ENCODE measurements around the gene TEX11.

TEX11 gene

DNA sequence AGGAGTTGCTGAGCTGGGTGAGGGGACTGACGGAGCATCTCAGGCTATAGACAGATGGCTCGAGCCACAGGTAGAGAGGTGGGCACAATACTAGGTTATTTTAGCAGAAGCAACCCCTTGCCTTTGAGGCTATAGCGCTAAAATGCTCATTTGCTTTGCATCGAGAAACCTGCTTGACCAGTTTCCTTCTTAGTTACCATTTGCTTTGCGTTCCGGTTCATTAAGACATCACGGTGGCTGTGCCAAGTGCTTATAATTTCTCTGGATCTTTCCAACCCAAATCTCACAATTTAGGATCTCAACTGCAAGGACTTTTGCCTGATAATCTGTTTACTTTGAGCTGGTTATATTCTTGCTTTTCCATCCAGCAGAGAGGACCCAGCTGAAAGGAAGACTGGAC lies 423.0 kb downstream of the TEX11 start:
- DNase-seq, result no peak

DNA sequence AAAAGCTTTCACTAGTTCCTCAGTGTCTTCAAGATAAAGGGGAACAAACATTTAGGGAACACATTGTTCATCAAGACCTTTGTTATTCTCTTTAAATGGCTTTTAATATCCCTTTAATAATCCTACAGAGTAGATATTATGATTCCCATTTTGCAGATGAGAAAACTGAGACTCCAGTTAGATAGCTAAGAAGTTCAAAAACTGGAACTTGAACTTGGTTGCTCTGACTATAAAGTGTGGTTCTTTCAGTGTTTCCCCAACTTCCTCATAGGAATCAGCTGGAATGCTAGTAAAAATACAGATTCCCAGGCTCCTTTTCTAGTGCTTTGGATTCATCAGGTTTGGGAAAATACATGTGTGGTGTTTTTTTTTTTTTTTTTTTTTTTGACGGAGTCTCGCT lies 426.2 kb downstream of the TEX11 start:
- DNase-seq, result no peak

DNA sequence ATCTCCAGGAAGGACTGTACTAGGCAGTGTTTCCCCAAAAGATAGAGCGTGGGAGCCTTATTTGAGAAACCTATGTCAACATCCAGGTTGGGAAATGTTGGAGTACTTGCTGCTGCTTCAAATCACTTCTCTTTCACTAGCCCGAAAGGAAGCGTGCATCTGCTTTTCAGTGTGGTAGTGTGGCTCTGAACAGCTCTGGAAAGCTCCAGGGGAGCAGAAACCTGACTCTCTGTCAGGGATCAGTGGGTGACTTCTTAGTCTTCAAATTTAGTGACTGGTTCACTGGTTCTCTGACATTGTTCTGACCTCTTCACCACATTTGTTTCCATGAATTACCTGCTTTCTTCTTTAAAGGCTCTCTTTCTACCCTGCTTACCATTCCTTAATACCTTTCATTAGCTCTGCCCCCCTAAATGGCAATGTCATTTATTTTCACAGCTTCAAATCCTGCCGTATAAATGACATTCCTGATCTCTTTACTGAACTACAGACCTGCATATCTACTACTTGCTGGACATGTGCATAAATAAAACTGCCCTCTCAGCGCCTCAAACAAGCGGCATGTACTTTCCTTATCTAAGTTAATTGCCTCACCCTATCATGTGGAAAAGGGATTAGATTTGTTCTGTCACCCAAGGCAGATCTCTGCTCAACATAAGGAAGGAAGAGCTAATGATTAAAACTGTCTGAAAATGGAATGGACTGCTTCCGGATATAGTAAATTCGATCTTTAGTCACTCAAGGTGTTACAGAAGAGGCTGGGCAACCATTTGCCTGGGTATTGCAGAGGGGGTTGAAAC lies 426.8 kb downstream of the TEX11 start:
- no peak for DNase-seq

DNA sequence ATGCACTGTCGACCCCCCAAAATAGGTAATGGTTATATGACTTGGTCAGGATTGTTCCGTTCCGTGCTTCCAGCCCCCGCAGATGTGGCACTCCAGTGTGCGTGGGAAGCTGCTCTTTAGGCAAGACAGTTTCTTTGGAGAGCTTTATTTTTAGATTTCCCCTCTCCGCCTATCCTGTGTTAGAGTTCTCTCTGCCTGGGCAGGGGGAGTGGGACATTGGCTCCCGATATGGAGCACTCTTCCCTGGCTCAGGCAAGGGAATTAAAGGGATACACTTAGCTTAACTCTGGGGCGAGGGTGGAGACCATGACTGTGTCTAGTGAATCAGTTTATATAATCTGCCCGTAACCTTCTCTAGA lies 427.9 kb downstream of the TEX11 start:
- DNase-seq, result no peak

DNA sequence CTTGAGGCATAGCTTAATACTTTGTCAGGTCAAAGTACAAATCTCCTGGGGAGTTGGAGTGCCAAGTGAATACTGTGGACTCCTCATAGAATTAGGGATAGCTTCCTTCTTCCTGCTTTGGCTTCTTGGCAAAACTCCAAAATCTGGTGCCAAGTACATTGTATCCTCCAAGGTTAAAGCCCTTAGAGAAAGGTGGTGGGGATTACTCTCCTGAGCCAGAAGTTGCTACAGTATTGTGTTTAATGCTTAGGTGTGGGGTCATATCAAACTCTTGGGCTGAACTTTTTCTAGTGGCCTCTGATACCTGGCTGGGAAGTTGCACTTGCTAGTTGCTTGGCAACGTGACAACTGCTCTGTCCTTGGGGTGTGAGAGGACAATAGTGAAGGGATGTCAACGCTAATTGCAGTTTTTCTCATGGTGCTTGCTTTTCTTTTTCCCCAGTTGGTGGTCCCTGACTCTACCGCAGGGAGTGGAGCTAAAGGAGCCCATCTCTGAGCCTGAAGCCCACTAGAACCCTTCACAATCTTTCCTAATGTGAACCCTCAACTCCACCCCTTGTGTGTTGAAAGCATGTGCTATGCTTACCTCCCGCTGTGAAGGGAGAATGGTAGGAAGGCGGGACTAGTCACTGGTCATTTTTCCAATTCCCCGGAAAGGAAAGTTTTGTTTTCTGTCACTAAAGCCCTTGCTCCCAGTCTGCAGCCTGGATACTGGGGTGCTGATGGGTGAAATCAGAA lies 428.4 kb downstream of the TEX11 start:
- DNase-seq, result no peak

DNA sequence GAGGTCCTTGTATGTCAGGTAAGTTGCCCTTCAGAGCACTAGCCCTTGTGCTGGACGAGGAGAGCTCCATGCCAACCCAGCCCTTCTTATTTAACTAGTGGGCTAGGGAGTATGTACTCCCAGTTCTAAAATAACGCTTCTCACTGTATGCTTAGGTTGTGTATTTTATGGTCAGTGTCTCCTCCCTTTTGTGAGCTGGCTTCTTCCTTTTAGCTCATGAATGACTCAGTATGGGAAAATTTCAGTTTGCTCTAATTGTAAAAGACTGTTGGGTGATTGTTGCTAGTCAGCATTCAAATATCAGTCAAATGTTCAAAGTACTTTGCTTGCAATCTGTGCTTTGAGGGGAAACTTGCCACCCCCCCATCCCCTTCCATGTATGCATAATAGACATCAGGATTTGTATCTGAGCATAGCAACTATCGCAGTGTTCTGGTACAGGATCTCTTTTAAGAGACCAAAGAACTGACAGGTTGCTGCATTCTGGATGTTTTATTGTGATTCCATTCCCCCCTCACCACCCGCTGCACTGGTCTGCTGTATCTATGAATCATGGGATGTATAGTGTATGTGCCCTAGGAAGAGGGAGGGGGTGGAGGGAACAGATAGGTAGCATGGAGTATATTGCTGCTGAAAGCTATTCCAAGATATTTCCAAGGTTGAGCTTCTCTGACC lies 429.1 kb downstream of the TEX11 start:
- no peak for DNase-seq
